HG03432 (cell line): ENCODE data around the gene RALGPS1.
"Not testable (repeated sequence)": the region's sequence is repeated elsewhere in the genome, so short reads cannot be mapped to it uniquely, and the experiment has no call there.

Experiments used
- ATAC-seq: cut with Tn5 transposase; IDR thresholded peaks from one replicate; pipeline ENCODE4 v1.9.1; 2021; ENCODE audit warnings: mild to moderate bottlenecking, moderate library complexity; ENCODE audit not compliant: unreplicated experiment

The RALGPS1 gene

DNA sequence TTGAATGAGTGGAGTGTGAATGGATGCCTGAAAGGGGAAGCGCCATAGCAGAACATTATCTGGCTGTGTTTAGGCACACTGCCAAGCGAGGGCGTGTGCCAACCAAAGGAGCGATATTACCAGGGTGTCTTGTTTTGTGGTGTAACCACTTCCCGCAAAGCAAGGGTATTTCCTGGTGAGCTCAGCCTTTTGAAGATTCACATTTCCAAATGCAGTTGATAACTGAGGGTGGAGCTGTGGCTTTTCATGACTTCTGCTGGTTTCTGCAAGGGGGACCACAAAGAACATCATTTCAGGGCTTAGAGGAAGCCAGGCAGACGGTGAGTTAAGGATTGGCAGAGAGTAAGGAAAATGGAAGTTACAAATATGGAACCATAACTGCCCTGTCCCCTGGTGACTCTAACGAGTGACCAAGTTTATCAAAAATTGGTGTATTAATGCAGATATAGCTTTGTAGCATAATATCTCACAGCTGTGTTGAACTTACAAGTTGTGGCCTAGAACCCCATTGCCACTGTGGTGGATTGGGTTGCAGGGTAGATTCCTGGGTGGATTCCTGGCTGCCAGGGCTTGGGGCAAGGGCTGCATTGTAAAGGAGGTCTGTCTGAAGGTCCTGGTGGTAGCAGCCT is 71.4 kb downstream of the RALGPS1 start:
- ATAC-seq: peak; percentile 81

DNA sequence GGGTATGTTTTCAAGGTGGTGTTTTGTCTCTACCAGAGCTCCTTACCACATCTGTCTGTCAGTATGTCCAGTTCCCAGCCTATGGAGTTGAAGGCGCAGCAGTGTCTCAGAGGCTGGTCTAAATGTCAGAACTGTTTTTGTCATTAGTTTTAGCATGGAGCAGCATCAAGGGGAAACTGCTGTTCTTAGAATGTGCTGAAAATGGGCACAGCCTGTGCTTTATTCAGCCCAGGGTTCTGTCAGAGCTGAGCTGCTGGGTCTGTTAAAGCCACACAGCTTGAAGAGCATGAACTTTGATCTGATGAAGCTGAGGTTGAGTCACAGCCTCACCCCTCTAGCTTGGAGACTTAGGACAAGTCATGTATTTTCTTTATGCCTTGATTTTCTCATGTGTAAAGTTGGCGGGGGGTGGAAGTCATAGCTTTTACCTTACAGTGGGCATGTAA is 71.9 kb downstream of the RALGPS1 start:
- ATAC-seq: peak; percentile 17

DNA sequence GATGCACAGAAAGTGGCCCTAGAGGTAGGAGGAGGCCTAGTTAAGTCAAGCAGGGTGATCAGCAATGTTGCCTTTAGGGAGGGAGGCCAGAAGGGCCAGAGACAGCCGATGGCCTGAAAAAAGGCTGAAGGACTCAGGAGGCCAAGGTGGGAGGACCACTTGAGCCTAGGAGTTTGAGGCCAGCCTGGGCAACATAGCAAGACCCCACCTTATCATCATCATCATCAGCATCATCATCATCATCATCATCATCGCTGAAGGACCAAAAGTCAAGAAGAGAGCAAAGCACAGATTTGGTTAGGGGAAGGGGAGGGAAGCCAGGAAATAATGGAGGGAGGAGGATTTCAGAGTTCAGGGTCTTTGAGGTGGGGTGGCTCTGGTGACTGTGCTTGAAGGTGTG is 74.3 kb downstream of the RALGPS1 start:
- no peak for ATAC-seq

DNA sequence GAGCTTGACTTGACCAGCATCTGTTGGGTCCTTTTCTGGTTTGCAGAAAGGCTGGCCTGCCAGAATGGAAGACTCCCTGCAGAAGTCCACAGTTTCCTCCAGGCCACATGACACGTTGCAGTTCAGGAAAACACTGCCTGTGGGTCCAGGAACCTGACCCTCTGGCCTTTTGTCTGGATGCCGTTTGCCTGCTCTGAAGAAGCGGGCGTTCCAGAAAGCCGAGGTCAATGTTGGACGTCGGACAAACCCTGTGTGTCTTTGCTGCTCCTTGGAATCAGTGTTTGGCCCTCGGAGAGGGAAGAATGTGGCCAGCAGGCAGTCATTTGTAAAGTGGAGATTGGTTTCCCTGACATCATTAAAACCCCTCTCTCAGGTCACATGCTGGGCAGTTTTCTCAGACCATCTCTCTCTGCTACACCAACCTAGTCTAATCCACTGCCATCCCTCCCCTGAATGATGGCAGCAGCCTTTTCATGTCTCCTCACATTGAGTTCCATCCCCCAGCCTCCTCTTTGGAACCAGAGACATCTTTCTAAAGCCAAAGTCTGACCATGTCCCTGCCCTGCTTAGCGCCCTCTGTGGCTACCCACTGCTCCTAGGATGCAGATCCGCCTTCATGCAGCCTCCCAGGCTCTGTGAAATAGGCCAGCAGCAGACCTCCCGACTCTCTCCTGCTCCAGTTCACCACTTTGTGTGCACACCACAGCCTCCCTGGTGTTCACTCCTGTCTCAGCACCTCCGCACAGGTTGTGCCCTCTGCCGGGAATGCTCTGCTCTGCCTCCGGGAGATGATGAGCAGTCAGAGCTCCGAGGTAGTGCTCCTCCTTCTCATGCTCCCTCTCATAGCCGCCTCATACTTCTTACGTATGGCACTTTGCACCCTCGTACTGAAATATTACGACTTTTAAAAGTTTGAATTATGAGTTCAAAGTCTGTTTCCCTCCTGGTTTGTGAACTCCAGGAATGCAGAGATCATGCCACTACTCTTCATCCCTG is 75.6 kb downstream of the RALGPS1 start:
- ATAC-seq: no peak

DNA sequence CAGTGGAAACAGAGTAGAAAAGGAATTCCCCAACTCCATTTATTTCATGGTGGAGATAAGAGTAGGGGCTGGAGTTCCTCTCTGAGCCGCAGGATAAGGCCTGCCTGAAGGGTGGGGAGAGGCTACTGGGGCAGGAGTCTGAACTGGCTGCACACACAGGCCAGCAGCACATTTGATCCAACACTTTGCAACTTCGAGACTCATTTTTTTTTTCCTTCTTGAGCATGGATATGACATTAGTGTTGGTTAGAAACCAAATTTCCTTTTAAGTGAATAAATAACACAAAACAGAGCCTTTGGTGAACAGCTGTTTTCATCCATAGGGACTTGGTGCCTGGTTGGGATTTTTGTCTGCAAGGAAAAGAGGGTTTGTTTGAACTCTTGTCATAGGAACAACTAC is 76.6 kb downstream of the RALGPS1 start:
- ATAC-seq: no peak

DNA sequence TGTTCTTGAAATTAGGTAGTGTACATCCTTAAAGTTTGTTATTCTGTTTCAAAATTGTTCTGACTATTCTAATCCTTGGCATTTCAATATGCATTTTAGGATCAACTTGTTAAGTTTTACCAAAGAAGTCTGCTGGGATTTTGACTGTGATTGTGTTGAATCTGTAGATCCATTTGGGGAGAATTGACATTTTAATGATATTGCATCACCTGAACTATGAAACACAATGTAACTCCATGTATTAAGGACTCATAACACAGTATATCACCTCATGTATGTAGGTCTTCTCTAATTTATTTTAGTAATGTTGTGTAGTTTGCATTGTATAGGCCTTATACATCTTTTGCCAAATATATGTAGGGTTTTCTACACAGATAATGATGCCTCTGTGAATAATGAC is 77.8 kb downstream of the RALGPS1 start:
- no peak for ATAC-seq

DNA sequence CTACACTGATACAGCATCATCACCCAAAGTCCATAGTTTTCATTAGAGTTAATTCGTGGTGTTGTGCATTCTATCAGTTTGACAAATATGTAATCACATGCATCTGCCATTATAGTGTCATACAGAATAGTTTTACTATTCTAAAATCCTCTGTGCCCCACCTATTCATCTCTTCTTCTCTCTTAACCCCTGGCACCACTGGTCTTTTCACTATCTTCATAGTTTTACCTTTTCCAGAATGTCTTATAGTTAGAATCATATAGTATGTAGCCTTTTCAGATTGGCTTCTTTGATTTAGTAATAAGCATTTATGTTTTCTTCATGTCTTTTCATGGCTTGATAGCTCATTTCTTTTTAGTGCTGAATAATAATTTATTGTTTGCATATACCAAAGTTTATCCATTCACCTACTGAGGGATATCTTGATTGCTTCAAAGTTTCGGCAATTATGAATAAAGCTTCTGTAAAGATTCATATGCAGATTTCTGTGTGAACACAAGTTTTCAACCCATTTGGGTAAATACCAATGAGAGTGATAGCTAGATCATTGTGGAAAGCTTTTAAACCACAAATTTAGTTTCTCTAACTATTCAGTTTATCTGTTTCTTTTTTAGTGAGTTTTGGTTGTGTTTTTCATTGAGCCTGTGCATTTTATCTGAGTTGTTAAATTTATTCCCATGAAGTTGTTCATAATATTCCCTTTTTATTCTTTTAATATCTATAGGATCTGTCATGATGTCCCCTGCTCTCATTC is 84.9 kb downstream of the RALGPS1 start:
- no peak for ATAC-seq

DNA sequence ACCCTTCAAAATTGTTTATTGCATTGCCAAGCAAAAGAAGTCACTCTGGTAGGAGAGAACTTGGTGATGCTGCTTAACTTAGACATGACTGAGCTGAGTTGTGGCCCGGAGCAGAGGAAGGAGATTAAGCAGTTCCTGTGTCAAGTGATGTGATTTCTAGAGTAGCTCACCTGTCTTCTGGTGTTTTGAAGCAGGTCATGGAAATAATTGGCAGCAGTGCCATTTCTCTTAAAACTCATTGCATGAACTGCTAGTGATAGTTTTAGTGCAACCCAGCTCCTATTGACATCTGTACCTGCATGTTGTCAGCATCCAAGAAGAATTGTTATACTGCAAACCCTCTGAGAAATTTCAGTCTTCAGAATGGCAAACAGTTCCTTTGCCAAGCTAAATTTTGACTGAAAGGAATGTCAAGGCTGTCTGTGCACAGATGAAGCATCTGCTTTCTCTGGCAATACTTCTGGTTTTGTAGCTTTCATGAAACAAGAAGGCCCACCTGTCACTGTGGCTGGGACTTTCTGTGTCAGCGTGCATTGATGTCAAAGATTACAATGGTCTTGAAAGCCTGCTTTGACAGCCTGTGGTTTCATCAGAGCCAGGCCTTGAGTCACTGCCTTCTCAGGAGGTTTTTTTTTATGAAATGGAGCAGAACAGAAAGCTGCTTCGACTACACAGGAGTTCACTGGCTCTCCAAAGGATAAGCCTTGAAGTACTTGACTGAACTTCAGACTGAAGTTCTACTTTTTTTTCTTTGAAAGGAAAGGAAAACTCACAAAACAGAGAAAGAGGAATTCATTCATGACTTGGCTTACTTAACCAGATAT is 90.6 kb downstream of the RALGPS1 start:
- ATAC-seq: peak; percentile 90

DNA sequence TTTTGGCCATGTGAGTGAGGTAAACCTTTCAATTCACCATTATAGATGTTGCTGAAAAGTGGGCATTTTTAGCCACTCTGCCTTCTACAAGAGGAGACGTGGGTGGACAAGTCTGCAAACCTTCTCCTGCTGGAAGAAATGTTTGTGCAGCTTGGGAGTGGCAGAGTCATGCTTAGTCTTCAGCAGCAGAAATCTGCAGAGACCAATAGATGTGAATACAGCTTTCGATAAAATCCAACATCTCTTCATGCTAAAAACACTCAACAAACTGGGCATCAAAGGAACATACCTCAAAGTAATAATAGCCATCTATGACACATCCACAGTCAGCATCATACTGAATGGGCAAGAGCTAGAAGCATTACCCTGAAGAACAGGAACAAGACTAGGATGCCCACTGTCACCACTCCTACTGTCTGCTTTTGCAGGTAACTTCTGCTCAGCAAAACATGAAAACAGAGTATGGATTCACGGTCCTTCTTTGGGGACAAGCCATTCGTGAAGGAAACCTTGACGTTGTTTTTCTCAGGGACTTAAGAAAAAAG is 91.3 kb downstream of the RALGPS1 start:
- ATAC-seq: peak; percentile 35

DNA sequence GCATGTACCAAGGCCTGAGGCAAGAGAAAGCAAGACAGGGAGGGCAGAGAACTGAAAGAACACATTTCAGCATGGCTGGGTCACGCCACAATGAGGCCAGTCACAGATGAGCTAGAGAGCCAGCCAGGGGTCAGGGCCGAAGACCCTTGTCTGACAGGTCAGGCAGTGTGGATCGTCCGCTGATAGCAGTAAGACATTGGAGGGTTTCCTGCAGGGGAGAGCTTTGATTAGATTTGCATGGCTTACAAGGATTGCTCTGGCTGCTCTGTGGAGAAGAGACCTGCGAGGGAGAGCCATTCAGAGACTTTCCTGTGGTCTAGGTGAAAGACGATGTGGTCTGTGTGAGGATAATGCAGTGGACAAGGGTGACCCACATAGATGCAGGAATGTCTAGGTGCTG is 93.1 kb downstream of the RALGPS1 start:
- no peak for ATAC-seq

DNA sequence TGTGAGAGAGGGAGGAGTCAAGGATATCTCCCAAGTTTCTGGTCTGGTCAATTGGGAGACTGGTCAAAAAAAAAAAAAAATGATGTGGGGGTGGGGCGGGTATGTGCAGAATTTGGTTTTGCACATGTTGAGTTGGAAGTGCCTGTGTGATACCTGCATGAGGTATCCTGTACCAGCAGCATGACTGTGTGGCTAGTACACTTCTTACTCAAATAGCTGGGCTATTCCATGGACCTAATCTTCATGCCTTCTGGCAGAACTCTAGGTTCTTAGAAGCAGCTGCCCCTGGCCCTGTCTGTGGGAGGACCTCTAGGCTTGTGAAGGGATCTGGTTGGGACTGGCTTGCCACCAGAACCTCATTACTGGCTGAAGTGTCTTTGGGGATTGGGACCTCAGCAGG is 93.5 kb downstream of the RALGPS1 start:
- no peak for ATAC-seq

DNA sequence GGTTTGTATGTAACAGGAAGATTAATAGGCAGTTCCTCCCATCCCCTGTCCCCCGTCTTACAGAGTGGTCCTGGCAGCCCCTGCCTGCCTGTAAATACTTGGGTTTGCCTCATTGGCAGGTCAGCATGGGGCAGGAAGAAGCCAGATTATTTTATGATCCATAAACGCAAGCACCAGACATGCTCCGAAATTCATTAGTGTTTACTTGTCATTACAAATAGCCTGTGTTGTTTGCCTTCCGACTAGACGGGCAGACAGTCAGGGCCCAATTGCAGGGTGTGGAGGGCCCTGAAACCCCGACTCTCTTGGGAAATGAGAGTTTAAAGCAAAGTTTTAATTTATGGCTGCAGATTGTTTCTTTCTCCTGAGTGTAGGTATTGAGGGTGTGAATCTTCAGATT is 97.2 kb downstream of the RALGPS1 start:
- ATAC-seq: no peak

DNA sequence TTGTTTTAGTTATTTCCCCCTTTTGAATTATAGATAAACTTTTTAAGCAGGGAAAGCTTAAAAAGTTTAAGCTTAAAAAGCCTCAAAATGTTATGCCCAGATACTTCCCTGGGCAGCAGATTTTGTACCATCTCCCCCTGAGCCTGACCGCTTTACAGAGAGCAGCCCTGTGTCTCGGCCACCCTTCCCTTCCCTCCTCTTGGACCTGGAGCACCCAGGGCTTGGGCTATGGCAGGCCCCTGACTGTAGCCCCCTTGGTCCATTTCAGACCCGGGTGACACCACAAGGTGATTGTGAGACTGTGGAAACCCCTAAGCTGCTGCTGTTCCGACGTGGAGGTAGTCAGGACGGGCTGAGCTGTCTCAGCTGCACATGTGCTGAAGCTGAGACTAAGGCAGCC is 97.7 kb downstream of the RALGPS1 start:
- ATAC-seq: no peak

DNA sequence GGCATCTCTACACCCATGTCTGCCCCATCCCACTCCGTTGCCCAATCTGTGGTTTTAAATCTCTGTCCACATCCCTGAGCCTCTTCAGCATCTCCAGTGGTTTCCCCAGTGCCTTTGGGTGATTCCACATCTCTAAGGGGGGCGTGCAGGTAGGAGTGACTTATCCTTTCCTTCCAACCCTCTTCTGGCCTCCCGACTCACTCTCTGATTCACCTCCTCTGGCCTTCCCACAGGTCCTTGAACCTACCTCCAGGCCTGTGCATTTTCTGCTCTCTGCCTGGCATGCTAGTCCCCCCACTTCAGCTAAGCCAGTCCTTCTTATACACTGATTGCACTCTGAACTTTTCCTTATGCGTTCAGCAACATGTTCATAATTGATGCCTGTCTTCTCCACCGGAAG is 99.0 kb downstream of the RALGPS1 start:
- ATAC-seq: no peak

DNA sequence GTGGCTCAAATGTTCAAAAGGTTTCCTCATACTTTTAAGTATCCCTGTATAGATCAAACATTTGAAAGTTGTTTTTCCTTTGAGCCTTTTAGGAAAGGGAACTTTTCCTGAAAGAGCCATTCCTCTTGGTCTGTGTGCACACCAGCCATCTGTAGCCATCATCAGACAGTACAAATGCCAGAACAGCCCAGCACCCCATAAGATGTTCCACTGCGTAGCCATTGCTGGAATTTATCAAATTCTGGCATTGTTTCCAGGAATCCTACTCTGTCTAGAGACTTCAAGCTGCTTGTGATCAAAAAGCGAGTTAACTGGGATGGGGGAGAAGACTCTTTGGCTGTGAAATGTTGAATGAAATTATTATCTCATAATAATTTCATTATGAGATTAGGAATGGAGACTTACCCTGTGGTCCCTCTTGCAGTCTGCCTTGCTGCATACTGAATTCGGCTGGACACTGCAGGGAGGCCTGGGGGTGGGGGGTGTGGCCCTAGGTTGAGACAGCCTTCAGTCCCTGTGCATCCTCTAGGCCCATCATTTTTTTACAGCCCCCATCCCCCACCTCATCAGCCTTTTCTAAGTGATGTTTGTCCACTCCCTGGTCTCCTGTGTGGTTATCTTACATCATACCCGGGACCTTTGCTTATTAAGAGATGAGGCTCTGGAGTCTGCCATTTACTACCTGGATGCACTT is 99.8 kb downstream of the RALGPS1 start:
- ATAC-seq: no peak

DNA sequence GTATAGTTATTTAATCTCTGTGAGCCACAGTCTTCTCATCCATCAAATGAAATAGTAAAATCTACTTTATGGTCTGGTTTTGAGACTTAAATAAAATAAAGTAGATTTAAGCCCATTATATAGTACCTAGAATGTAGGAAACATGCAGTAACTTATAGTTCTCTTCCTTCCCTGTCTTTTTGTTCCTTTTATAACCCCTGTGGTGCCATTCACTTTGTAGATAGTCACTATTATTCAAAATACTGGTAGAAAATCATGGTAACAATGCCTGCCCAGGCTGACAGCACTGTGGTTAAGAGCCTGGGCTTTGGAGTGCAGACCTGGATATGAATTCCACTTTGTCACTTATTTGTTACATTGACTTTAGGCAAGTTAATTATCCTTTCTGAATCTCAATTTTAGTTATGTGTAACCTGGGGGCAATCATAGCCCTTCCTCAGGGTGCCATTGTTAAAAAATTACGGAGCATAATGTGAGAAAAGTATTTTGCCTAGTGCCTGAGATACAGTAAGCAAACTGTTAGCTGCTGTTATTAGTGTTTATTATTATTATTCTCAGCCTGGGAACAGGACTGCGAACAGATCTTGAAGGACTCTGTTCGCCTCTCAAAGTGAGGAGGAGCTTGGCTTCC is 100.4 kb downstream of the RALGPS1 start:
- no peak for ATAC-seq

DNA sequence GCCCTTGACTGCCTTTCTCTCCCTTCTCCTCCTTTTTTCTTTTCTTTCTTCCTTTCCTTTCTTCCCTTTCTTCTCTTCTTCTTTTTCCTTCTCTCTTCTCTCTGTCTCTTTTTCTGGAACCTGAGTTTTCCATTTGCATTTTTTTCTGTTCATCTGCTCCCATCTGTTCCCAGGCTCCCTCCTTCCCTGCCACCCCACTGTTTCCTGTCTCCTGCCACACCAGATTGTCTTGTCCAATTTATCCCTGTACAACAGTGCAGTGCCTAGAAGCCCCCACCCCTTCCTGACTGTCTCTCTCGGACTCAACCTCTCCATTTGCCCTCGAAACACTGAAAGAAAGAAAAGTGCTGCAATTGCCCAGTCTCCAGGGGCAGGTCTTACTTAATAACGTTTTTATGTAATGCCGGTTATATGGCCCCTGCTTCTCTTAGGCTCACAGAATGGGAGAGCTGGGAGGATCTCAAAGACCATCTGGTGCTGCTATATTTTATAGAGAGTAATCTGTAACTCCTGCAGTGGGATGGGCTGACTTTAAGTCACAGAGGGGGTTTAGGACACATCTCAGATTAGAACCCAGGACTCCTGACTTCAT is 101.4 kb downstream of the RALGPS1 start:
- no peak for ATAC-seq

DNA sequence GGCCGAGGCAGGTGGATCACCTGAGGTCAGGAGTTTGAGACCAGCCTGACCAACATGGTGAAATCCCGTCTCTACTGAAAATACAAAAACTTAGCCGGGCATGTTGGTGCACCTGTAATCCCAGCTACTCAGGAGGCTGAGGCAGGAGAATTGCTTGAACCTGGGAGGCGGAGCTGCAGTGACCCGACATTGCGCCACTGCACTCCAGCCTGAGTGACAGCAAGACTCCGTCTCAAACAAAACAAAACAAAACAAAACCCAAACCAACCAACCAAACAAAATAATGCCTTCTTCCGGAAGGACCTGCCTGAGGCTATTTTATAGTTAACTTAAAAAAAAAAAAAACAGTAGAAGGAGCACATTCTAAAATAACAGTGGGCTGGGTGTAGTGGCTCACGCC is 103.4 kb downstream of the RALGPS1 start:
- not testable (repeated sequence) for ATAC-seq

DNA sequence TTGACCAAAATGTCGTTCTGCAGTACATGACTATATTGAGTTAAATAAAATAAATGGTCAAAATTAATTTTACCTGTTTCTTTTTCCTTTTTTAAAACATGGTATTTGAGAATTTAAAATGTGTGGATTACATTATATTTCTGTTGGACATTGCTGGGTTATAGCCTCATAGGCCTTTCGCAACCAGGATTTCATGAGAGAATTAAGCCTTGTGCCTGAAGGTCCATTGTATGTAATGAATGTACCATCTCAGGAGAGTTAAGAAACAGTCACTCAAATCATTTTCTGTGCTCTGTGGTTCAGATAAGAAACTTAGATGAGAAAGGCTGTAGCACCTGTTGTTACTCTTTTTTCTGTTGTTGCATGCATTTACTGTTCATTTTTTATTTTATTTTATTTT is 104.4 kb downstream of the RALGPS1 start:
- no peak for ATAC-seq
